Heart left ventricle (tissue), 16 donors: Measurements from ENCODE around the gene ULK4. TPM values are rescaled to one million over a fixed set of nuclear protein-coding genes. Genes with fewer than 3 reads are reported as not detected.

ENCODE experiments used
- ATAC-seq, 4 donors: fragments of 200-7000 bp; cut with Tn5 transposase; one replicate each; pipeline ENCODE4 v1.9.1; 2020 to 2022; ENCODE audit warnings: moderate library complexity in 4 of 4, mild to moderate bottlenecking in 3 of 4, moderate number of reproducible peaks in 1 of 4
- DNase-seq, 5 donors: peaks; one replicate each; pipeline ENCODE4 v3.0.0-alpha.2; 2020
- H3K27ac ChIP-seq, 12 donors: fragments of 200-600 bp; sonication (generic) in 4 of 12; one replicate each; pipeline versions ENCODE4 v1.5.0 to v1.8.0; 2016 to 2022; ENCODE audit warnings: mild to moderate bottlenecking in 2 of 12
- H3K27me3 ChIP-seq, 9 donors: fragments of 200-600 bp; sonication (generic) in 2 of 9; one replicate each; pipeline versions ENCODE4 v1.5.1 to v1.8.0; 2016 to 2022; ENCODE audit warnings: mild to moderate bottlenecking in 3 of 9
- H3K36me3 ChIP-seq, 9 donors: fragments of 200-600 bp; sonication (generic) in 2 of 9; one replicate each; pipeline versions ENCODE4 v1.5.0 to v1.8.0; 2018 to 2022; ENCODE audit warnings: mild to moderate bottlenecking in 2 of 9
- H3K4me1 ChIP-seq, 12 donors: fragments of 200-600 bp; sonication (generic) in 4 of 12; one replicate each; pipeline versions ENCODE4 v1.5.0 to v1.8.0; 2016 to 2022; ENCODE audit warnings: mild to moderate bottlenecking in 3 of 12
- H3K4me3 ChIP-seq, 12 donors: fragments of 200-600 bp; sonication (generic) in 4 of 12; one replicate each; pipeline versions ENCODE4 v1.5.0 to v1.8.0; 2017 to 2022; ENCODE audit warnings: mild to moderate bottlenecking in 9 of 12, moderate library complexity in 4 of 12
- H3K9me3 ChIP-seq, 12 donors: fragments of 200-600 bp; sonication (generic) in 4 of 12; one replicate each; pipeline versions ENCODE4 v1.5.0 to v1.8.0; 2016 to 2022; ENCODE audit warnings: mild to moderate bottlenecking in 1 of 12
- POLR2A ChIP-seq, 2 donors: fragments of 450-650 bp; IDR thresholded peaks; one replicate each; pipeline ENCODE4 v1.6.1; 2017; ENCODE audit warnings: antibody characterized with exemption in 2 of 2, mild to moderate bottlenecking in 2 of 2, moderate library complexity in 2 of 2
- WGBS, 4 donors: extraction: QIAGEN DNeasy Blood & Tissue Kit in 2 of 4; methylation state at CpG; one replicate each; pipeline versions ENCODE4 v1.1.5 to v1.1.7; 2013 to 2018; 5-methylcytosine and 5-hydroxymethylcytosine counted together
- intact Hi-C, 10 donors: fragments of 100-400 bp; cut with DNase I; formaldehyde crosslinking; loops; one replicate each; pipeline versions ENCODE4 v1.11.1 to v1.14.2; 2022
- polyA plus RNA-seq, 2 donors: library from polyadenylated mRNA; stranded (reverse); fragments of 200-250 nt; gene quantifications; one replicate each; pipeline ENCODE4 v1.2.3, GENCODE V29; 2013
- total RNA-seq, 9 donors: library from RNA; depleted of rRNA in 2 of 9; stranded (reverse); fragments of >200 nt in 2 of 9; fragmentation: NEBNext Ultra II Directional in 3 of 9; extraction: Animal tissue kit (Norgen Biotek cat#: 25700) in 3 of 9; gene quantifications; one replicate each; pipeline versions ENCODE4 v1.1.0 to v1.2.4, GENCODE V29; 2016 to 2023
- TF ChIP-seq, protein P1 (sequence below), 12 donors: fragments of 200-600 bp; sonication (generic) in 4 of 12; IDR thresholded peaks; one replicate each; pipeline versions ENCODE4 v1.5.0 to v1.8.0; 2018 to 2022; ENCODE audit warnings: antibody characterized with exemption in 12 of 12, mild to moderate bottlenecking in 5 of 12
- donor health status: ischemic (EF 13 %, LVEDD 7.1; RV severe dilation, severe dysfunction).
- donor health status: healthy with polysubstance abuse.
- donor health status: DM: no; HTN: yes; CAD: no.
- donor health status: DM: no; HTN: no; CAD: no.
- donor health status: ischemic (EF 25% LVEDD 6.9; RV normal size, moderate dysfunction).
- donor health status: ischemic (EF 25% LVEDD 5.7; RV mildly dilated, moderate dysfunction).
- donor health status: healthy.
- donor health status: DM: yes; HTN: yes; CAD: no.
- donor health status: ischemic (EF 35%, LVEDD 5.7; RV mildly dilated, moderate dysfunction).
- donor health status: nonischemic (EF 11% LVEDD 7.7; RV severe dilation, severe dysfunction).
- donor health status: DM: yes; HTN: yes; CAD: no.
- donor health status: PGD.
- donor health status: ischemic (EF 29% LVEDD 5.4; RV normal size, mild dysfunction).
- donor health status: nonischemic (EF 23%, LVEDD 6.1; RV moderate dilation, normal function).

Gene ULK4
- total and polyA plus RNA-seq, 11 donors, result 0.91 to 6.1 (median 2.1) TPM

- H3K36me3 ChIP-seq, result no peaks in the 10 kb centered on the region
- no peaks in the 10 kb centered on the region for H3K27me3 ChIP-seq
- TF ChIP-seq, protein P1, sequence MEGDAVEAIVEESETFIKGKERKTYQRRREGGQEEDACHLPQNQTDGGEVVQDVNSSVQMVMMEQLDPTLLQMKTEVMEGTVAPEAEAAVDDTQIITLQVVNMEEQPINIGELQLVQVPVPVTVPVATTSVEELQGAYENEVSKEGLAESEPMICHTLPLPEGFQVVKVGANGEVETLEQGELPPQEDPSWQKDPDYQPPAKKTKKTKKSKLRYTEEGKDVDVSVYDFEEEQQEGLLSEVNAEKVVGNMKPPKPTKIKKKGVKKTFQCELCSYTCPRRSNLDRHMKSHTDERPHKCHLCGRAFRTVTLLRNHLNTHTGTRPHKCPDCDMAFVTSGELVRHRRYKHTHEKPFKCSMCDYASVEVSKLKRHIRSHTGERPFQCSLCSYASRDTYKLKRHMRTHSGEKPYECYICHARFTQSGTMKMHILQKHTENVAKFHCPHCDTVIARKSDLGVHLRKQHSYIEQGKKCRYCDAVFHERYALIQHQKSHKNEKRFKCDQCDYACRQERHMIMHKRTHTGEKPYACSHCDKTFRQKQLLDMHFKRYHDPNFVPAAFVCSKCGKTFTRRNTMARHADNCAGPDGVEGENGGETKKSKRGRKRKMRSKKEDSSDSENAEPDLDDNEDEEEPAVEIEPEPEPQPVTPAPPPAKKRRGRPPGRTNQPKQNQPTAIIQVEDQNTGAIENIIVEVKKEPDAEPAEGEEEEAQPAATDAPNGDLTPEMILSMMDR (IDR thresholded peaks at IDR 0.05), result no peak
- no peak for TF ChIP-seq POLR2A (IDR thresholded peaks at IDR 0.05)
- DNase-seq, result no peak
- intact Hi-C loops, result no loop called here
- no peak overlapping the region for H3K27ac ChIP-seq
- no peaks in the 10 kb centered on the region for H3K4me1 ChIP-seq
- no peaks in the 10 kb centered on the region for H3K9me3 ChIP-seq
- whole genome bisulfite sequencing, 4 donors, result 91 to 100% (median 100%) methylated on average over 1 of the region's 1 CpG
- H3K4me3 ChIP-seq, result no peak overlapping the region
- no peak for ATAC-seq
Observed at GRCh38 chr3:41746215-41746614, 215.7 kb downstream of the ULK4 start.

DNA sequence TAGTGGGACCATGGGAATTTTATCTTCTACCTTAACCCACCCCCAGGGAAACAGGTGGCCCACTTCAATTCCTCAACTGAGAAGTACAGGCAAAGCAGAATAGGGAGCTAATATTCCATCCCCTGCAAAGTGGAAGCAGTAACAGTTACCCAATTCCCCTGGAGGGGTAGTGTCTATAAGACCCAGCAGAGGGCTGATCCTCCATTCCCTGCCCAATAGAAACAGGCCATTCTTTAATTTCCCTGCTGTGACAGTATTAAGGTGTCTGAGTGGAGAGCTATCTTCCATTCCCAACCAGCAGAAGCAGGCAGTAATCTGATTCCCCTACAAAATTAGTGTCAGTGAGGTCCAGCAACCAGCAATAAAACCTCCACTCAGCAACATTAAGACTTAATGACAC is 219.8 kb downstream of the ULK4 start:
- intact Hi-C loops, result no loop called here
- ATAC-seq, result no peak
- no peaks in the 10 kb centered on the region for H3K4me1 ChIP-seq
- H3K9me3 ChIP-seq, result no peaks in the 10 kb centered on the region
- no peak for DNase-seq
- H3K4me3 ChIP-seq, result no peak overlapping the region
- no peaks in the 10 kb centered on the region for H3K27me3 ChIP-seq
- no peaks in the 10 kb centered on the region for H3K36me3 ChIP-seq
- H3K27ac ChIP-seq, result no peak overlapping the region
- no peak for TF ChIP-seq POLR2A (IDR thresholded peaks at IDR 0.05)
- TF ChIP-seq, protein P1 (IDR thresholded peaks at IDR 0.05), result no peak

DNA sequence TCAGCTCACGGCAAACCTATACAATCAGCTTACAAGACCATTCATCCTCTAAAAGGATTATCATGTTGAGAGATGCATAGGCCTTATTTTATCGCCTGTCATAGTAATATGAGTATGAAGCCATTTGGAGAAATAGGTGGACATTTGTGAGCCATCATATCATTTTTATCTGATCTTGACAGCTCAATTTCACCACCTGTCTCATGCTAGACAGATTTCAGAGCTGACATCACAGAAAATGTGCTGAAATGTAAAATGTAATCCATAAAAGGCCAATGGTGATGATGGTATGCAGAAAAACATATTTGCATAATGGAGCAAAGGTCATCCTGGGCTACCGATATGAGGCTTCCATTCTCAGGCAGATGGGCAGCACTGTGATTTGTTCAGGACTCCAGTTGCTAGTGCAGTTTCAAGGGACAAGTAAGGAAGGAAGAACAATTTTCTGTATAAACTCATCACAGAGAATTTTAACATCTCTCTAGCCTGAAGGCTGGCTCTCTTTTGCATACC is 221.5 kb downstream of the ULK4 start:
- no peak overlapping the region for H3K27ac ChIP-seq
- no peaks in the 10 kb centered on the region for H3K36me3 ChIP-seq
- intact Hi-C loops, result no loop called here
- ATAC-seq, result no peak
- DNase-seq, result no peak
- H3K9me3 ChIP-seq, result no peaks in the 10 kb centered on the region
- H3K27me3 ChIP-seq, result no peaks in the 10 kb centered on the region
- TF ChIP-seq, protein P1 (IDR thresholded peaks at IDR 0.05), result no peak
- TF ChIP-seq POLR2A (IDR thresholded peaks at IDR 0.05), result no peak
- no peaks in the 10 kb centered on the region for H3K4me1 ChIP-seq
- H3K4me3 ChIP-seq, result no peak overlapping the region
- WGBS, 4 donors, result 89 to 96% (median 93%) methylated on average over 3 of the region's 3 CpGs

- no peaks in the 10 kb centered on the region for H3K27me3 ChIP-seq
- H3K4me3 ChIP-seq, result no peak overlapping the region
- intact Hi-C loops, result no loop called here
- DNase-seq (no peak), ATAC-seq (no peak)
- H3K9me3 ChIP-seq, result peaks cover 0 to 7% (median 0%) of the 10 kb centered on the region in 12 donors
- H3K27ac ChIP-seq, result no peak overlapping the region
- WGBS, 4 donors, result 92 to 99% (median 98%) methylated on average over 3 of the region's 3 CpGs
- no peaks in the 10 kb centered on the region for H3K36me3 ChIP-seq
- no peaks in the 10 kb centered on the region for H3K4me1 ChIP-seq
- no peak for TF ChIP-seq POLR2A (IDR thresholded peaks at IDR 0.05)
Observed at GRCh38 chr3:41726891-41727290, 235.0 kb downstream of the ULK4 start.

DNA sequence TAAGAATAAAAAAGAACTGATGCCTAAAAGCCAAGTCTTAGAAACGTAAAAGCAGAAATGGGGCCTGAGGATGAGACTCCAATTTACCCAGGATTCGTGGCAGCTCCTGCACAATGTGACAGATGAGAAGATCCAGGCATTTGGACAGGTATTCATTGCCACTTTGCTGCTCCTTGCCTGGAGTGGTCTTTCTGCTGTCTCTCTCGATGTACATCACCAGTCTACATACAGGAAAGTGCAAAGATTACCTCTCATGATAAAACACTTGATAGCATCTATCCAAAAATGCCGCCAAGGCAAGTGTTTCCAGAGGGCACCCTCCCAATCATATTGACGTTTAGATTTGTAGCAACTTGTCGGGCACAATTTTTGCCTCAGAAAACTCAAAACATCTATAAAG is 244.3 kb downstream of the ULK4 start:
- no peak for ATAC-seq
- intact Hi-C loops, result loop anchor here in 9 of 10 donors (2.0 to 10.0 kb wide), 5 partner anchors 157 to 1137 kb away; no protein-coding TSS in a partner anchor
- no peaks in the 10 kb centered on the region for H3K27me3 ChIP-seq
- H3K4me3 ChIP-seq, result no peak overlapping the region
- TF ChIP-seq POLR2A (IDR thresholded peaks at IDR 0.05), result no peak
- TF ChIP-seq, protein P1 (IDR thresholded peaks at IDR 0.05), result no peak
- H3K9me3 ChIP-seq, result no peaks in the 10 kb centered on the region
- no peak for DNase-seq
- H3K36me3 ChIP-seq, result no peaks in the 10 kb centered on the region
- no peak overlapping the region for H3K27ac ChIP-seq
- no peaks in the 10 kb centered on the region for H3K4me1 ChIP-seq
- WGBS, 4 donors, result 74 to 81% (median 76%) methylated on average over 6 of the region's 6 CpGs
